ENCODE results near the gene LRRC74B.
"Not testable (repeated sequence)": the region's sequence is repeated elsewhere in the genome, so short reads cannot be mapped to it uniquely, and the experiment has no call there.

LRRC74B gene

DNA sequence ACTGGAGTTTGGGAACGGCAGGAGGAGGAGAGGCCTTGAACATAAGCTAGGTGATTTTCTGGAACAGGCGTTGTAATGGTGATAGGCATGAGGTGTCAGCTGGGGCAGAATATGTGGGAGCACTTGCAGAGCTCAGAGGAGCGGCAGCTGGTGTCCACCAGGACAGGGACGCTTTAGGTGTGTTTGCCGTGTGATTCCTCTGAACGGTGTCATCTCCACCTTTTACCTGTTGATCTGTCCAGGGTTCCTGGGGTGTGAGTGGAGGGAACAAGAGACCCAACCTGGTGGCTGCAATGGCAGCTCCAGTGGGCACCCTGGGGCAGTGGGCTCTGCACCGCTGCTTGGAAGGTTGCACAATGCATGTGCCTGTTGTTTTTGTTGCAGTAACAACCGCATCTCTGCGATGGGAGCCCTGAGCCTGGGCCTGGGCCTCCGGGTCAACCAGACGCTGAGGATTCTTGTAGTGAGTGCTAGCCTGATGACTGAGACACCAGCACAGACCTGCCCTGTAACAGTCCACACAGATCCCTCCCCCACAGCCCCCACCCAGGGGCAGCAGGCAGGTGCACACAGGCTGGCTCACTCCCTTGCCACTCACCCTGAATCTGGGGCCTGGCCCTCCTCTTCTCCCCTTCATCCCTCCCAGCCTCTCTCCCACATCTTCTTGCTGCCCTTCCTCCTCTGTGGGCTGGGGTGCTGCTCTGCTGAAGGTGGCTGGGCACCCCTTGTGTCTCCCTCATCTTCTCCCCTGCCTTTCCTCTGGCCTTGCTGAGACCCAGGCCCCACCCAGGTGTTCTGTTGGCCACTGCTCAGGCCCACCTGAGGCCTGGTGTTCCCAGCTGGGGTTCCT lies 9.2 kb downstream of the LRRC74B start:
- no peak for DNase-seq (ENCODE audit: low read depth)

DNA sequence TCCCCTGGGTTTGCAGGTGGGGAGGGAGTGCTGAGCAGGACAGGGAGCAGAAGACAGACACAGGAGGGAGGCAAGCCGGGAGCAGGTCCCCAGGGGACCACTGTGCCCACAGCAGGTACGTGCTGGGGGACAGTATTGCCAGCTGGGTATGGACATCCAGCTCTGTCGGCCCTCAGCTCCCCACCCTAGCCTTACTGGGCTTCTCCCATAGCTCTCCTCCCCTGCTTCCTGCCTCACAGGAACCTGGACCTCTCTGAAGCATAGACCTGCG lies 9.8 kb downstream of the LRRC74B start:
- no peak for DNase-seq (ENCODE audit: low read depth)

DNA sequence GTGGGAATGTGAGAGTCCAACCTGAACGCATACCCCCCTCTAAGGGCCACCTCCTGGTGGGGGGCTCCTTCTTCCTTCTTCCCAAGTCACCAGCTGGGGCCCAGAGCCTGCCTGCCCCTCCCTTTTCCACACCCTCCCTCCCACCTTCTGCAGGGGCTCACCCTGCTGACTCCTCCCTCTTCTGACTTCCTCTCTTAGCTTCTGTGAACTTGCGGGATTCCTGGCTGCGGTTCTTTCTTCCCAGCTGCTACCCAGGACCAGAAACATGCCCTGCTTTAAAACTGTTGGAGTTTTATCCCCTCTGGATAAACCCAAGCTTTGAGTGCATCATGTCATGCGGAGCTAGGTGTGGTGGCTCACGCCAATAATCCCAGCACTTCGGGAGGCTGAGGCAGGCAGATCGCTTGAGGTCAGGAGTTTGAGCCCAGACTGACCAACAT lies 10.2 kb downstream of the LRRC74B start:
- no peak for DNase-seq (ENCODE audit: low read depth)

DNA sequence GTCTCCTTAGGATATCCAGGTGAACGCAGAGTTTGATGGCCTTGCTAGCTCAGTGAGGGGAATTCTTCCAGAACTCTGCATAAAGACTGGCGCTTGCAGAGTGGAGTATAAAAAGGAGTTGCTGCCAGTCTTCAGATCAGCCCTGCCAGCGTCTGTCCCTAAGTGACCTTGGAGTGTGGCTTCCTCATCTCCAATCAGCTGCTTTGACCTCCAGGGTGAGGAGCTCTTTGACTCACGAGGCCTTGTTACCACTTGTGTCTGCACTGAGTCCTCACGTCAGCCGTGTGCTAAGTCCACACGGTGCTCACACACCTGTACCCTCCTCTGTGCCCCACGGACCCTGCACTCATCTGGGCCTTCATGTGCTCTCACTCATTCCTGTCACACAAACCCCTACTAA lies 14.6 kb downstream of the LRRC74B start:
- DNase-seq (ENCODE audit: low read depth), result not testable (repeated sequence)

DNA sequence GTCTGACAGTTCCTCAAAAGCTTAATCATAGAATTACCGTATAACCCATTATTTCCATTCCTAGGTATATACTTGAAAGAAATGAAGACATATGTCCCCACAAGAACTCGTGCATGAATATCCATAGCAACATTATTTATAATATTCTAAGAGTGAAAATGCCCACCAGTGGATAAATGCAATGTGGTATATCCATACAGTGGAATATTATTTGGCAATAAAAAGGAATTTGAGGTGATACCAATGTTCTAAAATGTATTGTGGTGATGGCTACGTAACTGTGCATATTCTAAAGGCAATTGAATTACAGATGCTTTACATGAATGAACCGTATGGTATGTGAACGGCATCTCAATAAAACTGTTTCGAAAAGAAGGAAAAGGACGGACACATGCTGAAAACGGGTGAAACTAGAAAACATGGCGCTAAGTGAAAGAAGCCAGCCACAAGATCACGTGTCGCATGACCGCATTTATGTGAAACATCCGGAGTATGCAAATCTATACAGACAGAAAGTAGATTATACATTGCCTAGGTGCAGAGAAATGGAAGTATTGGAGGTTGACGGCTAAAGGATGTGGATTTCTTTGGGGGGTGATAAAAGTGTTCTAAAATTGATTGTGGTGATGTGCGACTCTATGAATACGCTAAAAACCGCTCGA lies 16.0 kb downstream of the LRRC74B start:
- DNase-seq (ENCODE audit: low read depth), result not testable (repeated sequence)

DNA sequence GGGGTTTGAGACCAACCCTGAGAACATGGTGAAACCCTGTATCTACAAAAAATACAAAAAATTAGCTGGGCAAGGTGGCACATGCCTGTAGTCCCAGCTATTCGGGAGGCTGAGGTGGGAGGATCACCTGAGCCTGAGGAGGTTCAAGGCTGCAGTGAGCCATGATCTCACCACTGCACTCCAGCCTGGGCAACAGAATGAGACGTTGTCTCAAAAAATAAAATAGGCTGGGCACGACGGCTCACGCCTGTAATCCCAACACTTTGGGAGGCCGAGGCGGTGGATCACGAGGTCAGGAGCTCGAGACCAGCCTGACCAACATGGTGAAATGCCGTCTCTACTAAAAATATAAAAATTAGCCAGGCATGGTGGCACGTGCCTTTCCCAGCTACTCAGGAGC lies 18.7 kb downstream of the LRRC74B start:
- not testable (repeated sequence) for DNase-seq (ENCODE audit: low read depth)

DNA sequence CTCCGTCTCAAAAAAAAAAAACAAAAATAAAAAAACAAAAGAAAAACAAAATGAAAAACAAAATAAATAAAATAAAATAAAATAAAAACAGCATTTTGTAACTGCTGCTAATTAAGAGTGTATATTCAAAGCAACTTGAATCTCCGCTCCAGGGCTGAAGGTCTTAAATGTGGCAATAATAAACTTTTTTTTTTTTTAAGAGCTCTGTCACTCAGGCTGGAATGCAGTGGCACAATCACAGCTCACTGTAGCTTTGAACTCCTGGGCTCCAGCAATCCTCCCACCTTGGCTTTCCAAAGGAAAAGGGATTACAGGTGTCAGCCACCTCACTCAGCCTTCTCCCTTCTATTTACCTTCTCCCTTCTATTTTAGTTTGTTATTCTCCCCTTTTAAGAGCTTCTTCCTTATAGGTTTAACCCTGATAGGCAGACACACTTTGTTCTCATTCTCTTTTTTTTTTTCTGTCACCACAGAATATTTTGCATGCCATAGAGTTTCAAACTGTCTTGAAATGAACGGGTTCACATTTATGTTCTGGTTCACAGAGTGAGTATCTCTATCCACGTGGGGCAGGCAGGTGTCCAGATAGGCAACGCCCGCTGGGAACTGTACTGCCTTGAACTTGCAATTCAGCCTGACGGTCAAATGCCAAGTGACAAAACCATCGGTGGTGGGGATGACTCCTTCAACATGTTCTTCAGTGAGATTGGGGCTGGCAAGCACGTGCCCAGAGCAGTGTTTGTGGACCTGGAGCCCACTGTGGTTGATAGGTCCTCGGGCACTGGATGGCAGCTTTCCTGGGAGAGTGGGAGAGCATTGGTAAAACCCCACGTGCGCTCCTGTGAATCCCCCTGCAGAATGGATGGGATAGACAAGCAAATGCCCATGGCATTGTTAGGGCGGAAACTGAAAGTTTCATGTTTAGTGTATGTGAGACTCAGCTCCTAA lies 19.4 kb downstream of the LRRC74B start:
- no peak for DNase-seq (ENCODE audit: low read depth)

DNA sequence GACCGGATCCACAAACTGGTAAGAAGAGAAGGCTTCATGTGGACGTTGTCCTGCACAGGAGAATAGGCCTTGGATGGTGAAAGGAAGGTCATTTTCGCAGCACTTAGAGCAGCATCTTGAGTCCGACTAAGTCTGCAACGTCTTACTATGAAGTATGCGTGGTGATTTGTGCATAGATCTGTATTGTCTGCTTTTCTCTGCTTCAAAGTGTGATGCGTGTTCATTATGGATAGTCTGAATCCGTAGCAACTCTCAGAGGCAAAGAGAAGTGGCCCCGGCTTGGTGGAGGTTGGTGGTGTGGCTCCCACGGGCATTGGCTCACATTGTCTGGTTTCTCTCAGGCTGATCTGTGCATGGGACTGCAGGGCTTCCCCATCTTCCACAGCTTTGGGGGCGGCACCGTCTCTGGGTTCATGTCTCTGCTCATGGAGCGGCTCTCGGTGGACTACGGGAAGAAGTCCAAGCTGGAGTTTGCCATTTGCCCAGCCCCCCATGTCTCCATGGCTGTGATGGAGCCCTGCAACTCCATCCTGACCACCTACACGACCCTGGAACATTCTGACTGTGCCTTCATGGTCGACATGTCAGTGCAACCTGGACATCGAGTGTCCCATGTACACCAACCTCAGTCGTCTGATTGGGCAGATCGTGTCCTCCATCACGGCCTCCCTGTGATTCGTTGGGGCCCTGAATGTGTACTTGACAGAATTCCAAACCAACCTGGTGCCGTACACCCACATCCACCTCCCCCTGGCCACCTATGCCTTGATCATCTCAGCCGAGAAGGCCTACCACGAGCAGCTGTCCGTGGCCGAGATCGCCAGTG lies 21.5 kb downstream of the LRRC74B start:
- DNase-seq (ENCODE audit: low read depth), result no peak

DNA sequence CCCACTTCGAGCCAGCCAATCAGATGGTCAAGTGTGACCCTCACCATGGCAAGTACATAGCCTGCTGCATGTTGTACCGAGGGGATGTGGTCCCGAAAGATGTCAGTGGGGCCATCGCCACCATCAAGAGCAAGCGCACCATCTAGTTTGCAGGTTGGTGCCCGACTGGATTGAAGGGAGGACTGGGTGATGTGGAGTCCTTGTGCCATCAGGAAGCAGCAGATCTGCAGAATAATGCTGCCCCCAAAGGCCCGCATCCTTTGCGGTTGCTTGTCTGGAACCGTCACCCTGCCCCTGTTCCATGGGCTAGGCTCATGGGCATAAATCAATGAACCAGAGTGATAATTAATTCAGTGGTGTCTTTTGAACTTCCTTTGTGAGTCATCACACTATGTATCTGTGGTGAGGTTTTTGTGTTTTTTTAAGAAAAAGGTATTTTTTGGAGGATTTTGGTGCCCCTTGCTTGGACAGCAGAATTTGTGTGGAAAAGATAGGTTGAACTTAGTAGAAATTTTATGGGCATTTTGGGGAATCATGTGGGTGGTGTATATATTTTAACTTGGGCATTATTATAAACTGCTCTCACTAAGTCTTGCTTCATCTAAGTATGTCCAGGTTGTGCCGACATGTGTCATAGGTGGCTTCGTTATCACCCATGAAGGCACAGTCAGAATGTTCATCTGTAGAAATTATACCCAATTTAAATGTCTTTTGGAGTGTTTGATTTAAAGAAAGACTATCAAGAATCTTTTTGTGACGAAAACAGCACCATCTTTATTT lies 22.3 kb downstream of the LRRC74B start:
- DNase-seq (ENCODE audit: low read depth), result no peak

DNA sequence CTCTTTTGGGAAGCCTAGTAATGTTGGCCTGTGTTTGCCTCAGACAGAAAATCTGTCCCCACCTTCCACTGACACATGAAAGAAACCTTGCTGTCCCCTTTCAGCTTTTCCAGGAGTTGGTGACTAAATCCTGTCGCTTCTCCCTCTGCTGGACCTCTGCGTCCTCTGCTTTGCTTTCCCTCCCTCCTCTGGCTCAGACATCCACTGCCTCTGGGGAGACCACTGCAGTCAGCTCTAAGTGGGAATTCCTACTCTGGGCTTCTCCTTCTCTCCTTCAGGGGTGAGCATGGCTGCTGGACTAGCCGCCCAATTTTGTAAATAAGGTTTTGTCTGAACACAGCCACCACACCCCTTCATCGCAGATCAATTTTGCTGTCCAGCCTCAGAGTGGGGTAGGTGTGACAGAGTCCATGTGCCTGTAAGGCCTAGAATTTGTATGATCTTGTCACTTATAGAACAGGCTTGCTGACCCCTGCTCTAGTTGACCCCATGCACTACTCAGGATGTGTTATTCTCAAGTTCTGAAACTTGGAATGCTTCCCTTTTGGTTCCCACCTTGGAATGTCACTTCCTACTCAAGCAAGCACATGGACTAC lies 23.0 kb downstream of the LRRC74B start:
- no peak for DNase-seq (ENCODE audit: low read depth)

DNA sequence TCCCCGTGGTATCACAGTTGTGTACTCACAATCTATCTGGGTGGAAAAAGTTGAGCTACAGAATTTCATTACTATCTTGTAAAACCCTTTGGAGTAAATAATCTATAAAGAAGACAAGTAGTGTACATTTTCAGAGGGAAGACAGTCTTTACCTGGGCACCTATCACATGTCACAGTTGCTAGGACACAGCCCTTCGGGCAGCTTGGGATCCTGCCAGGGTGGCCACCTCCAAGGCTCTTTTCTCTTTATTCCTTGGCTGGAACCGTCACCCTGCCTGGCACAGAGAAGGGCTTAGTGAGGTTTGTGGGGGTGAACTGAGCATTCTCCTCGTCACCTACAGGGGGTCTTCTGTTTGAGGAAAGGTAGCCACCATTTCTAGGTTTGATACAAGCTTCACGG lies 23.6 kb downstream of the LRRC74B start:
- DNase-seq (ENCODE audit: low read depth), result no peak

DNA sequence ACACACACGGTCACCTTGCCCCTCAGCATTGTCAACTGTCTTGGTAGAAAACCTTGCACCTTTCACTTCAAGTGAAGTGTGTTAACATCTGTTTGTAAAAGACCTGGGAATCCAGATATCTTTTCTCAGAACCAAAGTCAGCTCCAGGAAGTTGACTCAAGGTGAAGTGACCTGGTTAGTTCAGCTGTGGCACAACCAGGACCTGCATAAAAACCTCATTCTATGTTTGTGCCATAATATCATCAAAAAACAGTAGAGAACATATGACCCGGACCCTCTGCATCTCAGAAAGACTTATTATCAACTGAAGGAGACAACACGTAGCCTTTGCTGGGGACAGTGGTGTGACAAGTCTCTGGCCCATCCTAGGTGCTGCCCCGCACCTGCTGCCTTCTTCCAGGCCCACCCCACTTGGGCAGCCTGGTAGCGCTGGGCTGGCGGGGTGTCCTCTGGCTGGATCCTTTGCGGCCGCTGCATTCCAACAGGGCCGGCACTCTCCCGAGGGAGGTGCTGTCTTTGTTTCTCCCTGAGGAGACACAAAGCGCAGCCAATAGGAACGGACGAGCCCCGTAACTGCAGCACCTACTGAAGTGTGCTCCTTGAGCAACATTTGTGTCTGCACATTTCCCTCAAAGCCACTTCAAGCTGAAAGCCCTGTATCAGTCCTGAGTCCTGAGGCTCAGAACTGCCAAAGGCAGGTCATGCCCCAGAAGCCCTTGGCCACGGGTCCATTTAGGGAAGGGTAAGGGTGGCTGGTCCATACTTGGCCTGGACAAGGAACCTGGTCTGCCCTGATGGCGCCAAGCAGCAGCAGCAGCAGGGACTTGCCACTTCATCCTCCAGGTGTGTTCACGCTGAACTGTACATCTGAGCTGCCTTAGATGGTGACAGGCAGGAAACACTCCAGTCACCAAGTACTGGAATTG lies 25.2 kb downstream of the LRRC74B start:
- no peak for DNase-seq (ENCODE audit: low read depth)

DNA sequence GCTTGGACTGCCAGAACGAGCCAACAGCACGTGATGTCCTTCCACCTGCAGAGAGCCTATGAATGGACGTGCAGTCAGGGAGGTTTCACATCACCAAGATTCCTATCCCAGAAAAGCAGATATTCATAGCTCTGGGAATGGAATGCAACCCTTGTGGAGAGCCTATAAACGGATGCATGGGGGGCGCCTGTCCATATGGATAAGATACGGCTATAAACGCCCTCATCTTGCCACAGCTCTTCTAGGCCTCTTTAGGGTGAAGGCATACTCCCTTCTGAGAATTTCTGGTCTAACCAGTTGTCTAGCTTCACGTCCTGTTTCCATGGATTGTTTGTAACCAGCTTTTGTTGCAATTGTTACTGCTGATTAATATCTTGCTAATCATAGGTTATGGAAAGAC lies 26.1 kb downstream of the LRRC74B start:
- not testable (repeated sequence) for DNase-seq (ENCODE audit: low read depth)

DNA sequence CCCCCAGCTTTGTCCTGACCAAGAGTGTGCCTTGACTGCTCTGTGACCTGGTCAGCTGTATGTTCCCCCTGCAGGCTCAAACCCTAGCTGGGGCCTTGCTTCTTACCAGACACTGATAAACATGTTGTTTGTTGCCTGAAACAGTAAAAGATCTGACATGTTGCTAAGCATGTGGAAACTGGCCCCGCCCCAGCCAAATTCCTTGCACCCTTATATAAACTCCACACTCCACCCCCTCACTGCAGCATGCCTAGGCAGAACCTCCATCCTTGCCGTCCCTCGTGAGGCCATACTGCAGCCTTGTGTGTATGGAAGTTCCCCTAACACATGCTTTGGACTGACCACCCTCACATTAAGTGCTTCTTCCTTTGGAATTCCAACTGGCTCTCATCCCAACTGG lies 27.3 kb downstream of the LRRC74B start:
- DNase-seq (ENCODE audit: low read depth), result no peak

DNA sequence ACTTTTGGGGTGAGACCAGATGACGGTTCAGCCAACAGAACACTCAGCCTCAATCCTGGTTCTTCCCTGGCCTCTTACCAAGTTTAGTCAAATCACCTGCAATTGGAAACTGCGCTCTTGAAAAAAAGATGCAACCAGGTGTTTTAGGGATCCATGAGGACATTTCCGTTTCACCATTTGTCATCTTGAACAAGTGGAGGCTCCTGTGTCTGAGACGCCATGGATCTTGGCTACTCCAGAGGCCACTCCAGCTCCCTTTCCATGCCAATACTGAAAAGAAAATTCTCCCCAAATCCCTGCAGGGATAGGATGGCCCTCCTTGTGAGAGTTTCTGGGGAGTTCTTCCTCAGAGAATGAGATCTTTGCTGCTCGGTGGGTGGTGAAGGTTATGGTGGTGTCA lies 27.7 kb downstream of the LRRC74B start:
- DNase-seq (ENCODE audit: low read depth), result no peak

DNA sequence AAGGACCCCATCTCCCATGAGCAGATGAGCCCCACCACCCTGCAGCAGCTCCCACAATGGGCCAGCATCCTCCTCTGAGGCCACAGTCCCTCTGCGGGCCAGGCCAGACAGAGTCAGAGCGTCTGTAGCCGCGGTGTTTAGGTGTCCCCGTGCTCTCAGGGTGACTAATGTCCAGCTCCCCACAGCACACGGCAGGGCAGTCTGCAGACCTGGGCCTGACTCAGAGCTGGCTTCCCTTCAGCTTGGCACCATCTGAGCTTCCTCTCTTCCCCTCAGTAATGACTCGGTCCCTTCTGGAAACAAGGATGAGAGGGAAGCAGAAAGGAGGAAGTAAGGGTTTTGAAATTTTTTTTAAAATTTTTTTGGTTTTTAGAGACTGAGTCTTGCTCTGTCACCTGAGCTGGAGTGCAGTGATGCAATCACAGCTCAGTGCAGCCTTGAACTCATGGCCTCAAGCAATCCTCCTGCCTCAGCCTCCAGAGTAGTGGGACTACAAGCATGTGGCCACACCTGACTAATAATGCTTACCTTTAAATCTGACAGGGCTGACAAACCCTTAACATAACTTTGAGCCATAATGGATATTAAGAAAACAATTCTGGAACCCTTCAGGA lies 28.5 kb downstream of the LRRC74B start:
- DNase-seq (ENCODE audit: low read depth), result peak; percentile 87

DNA sequence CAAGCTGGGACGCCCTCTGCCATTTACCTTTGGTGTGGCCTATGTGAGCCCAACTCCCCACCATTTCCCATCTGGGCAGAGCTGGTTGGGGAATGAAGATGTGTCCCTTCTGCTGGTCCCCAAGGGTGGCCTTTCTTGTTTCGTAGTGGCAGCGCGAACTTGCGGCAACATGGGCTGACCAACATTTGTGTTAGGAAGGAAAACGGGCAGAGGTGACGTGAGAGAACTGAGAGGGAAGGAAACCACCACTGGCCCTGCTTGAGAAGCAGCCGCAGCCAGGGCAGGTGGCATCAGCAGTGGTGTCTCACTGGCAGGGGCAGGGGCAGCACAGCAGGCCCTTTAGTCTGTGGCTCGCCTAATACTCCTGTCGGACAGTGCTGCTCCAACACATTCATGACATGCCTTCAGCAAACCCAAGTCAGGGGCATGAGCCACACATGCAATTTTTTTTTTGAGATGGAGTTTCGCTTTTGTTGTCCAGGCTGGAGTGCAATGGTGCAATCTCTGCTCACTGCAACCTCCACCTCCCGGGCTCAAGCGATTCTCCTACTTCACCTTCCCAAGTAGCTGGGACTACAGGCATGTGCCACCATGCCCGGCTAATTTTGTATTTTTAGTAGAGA lies 29.9 kb downstream of the LRRC74B start:
- no peak for DNase-seq (ENCODE audit: low read depth)

DNA sequence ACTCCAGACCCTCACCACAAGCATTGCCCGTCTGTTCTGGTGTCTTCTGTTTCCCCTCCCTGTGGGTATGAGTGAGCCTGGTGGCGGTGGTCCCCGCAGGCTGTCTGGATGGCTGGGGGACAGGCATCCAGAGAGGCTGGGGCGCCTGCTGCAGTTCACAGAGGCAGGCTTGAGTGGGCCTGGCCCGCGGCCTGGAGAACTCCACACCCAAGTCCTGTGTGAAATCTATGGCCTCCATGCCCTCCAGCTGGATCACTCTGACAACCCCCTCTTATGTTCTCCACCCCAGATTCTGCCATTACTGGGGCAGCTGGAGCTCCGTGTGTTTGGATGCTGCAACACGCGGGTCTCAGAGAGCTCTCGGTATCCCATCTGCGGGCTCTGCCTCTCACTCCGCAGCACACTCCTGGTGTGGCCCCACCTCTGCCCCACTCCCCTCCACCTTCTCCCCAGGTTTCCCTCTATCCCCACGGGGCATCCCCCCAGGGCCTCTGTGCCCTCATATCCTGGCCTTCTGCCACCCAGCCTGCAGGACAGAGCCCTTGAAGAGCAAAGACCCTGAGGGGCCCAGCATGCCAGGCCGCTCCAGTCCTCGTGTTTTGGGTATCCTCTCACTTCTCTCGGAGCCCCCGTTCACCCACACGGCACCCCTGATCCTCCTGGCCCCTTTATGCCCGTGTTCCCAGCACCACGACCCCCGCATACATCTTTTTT lies 31.3 kb downstream of the LRRC74B start:
- no peak for DNase-seq (ENCODE audit: low read depth)
